ENCODE data around the gene REEP1.

REEP1 gene

GRCh38 chr2:86330001-86330400 lies 7.4 kb downstream of the REEP1 start:
- no peak overlapping the region for H3K4me3 ChIP-seq (ENCODE audit: low read depth, low read length)
- TF ChIP-seq CTCF (IDR thresholded peaks at IDR 0.05; ENCODE audit: insufficient read depth, low read length, missing control alignments): no peak
- POLR2A ChIA-PET: no interaction called here
- no peak for DNase-seq (ENCODE audit: low read depth, low spot score)
- CTCF ChIA-PET: interaction anchor here (1.1 kb wide), 1 partner anchor 38 kb away, joined by 3 read pairs; no protein-coding TSS in a partner anchor

GRCh38 chr2:86323273-86324021 lies 14.0 kb downstream of the REEP1 start:
- DNase-seq (ENCODE audit: low read depth, low spot score): no peak
- no peak overlapping the region for H3K4me3 ChIP-seq (ENCODE audit: low read depth, low read length)
- ChIA-PET POLR2A (no interaction called here), CTCF (no interaction called here)
- TF ChIP-seq CTCF (IDR thresholded peaks at IDR 0.05; ENCODE audit: insufficient read depth, low read length, missing control alignments): no peak

- no peak for TF ChIP-seq CTCF (IDR thresholded peaks at IDR 0.05; ENCODE audit: insufficient read depth, low read length, missing control alignments)
- DNase-seq (ENCODE audit: low read depth, low spot score): no peak
- CTCF ChIA-PET: no interaction called here
- H3K4me3 ChIP-seq (ENCODE audit: low read depth, low read length): no peak overlapping the region
- POLR2A ChIA-PET: no interaction called here
These were observed 17.5 kb downstream of the REEP1 start for GRCh38 chr2:86319700-86320580.

- CTCF ChIA-PET: no interaction called here
- H3K4me3 ChIP-seq (ENCODE audit: low read depth, low read length): no peak overlapping the region
- DNase-seq (ENCODE audit: low read depth, low spot score): no peak
- POLR2A ChIA-PET: no interaction called here
- TF ChIP-seq CTCF (IDR thresholded peaks at IDR 0.05; ENCODE audit: insufficient read depth, low read length, missing control alignments): no peak
These were observed 22.3 kb downstream of the REEP1 start for GRCh38 chr2:86315084-86315483.

GRCh38 chr2:86314125-86314524 lies 23.3 kb downstream of the REEP1 start:
- H3K4me3 ChIP-seq (ENCODE audit: low read depth, low read length): no peak overlapping the region
- DNase-seq (ENCODE audit: low read depth, low spot score): no peak
- POLR2A ChIA-PET: no interaction called here
- CTCF ChIA-PET: no interaction called here
- TF ChIP-seq CTCF (IDR thresholded peaks at IDR 0.05; ENCODE audit: insufficient read depth, low read length, missing control alignments): no peak

GRCh38 chr2:86313341-86313740 lies 24.1 kb downstream of the REEP1 start:
- H3K4me3 ChIP-seq (ENCODE audit: low read depth, low read length): no peak overlapping the region
- POLR2A ChIA-PET: no interaction called here
- CTCF ChIA-PET: no interaction called here
- no peak for DNase-seq (ENCODE audit: low read depth, low spot score)
- no peak for TF ChIP-seq CTCF (IDR thresholded peaks at IDR 0.05; ENCODE audit: insufficient read depth, low read length, missing control alignments)
